Measurements from ENCODE around the gene SP3. TPM values are rescaled to one million over a fixed set of nuclear protein-coding genes. Genes with fewer than 3 reads are reported as not detected.
A peak's percentile ranks its signal among the peaks of the same experiment; 100 is the strongest.

SP3 gene
- total and polyA plus RNA-seq, 9 of the 15 experiments (the other 6 are each of a cell fraction or from before 2014, with no cell fraction given): 12.0 to 106 (median 74.9) TPM

GRCh38 chr2:173891315-173892037, 73.7 kb downstream of the SP3 start (continued):
- TF ChIP-seq TFAM (CRISPR knock-in tag; conservative IDR thresholded peaks at IDR 0.05) (no peak), ZNF707 (CRISPR knock-in tag; conservative IDR thresholded peaks at IDR 0.05) (no peak), POU5F1 (IDR thresholded peaks at IDR 0.05; ENCODE audit: borderline replicate concordance, low read depth, low read length, partially characterized antibody) (no peak), NR2F6 (CRISPR knock-in tag; IDR thresholded peaks at IDR 0.05) (no peak), KAT2B (IDR thresholded peaks at IDR 0.05; ENCODE audit: low read depth, low read length) (no peak), TRIM24 (IDR thresholded peaks at IDR 0.05) (peak; percentile 96 to 97), POLR3G (IDR thresholded peaks at IDR 0.05; ENCODE audit: extremely low read depth, insufficient read length, insufficient replicate concordance) (no peak), ZNF134 (CRISPR knock-in tag; conservative IDR thresholded peaks at IDR 0.05) (no peak), CBFA2T2 (conservative IDR thresholded peaks at IDR 0.05) (peak; percentile 93), LARP7 (IDR thresholded peaks at IDR 0.05) (no peak), BRF1 (IDR thresholded peaks at IDR 0.05; ENCODE audit: borderline replicate concordance, extremely low read depth, insufficient read length) (no peak), HSF4 (CRISPR knock-in tag; IDR thresholded peaks at IDR 0.05; ENCODE audit: borderline replicate concordance) (no peak), PTRF (tag; IDR thresholded peaks at IDR 0.05) (no peak), ZBTB11 (CRISPR knock-in tag; IDR thresholded peaks at IDR 0.05) (peak in 1 of 3 experiments; percentile 69; a peak in 1 of 6 replicates), U2AF1 (optimal IDR thresholded peaks at IDR 0.05; ENCODE audit: low read depth, low read length) (no peak)
- TF ChIP-seq, protein P1, sequence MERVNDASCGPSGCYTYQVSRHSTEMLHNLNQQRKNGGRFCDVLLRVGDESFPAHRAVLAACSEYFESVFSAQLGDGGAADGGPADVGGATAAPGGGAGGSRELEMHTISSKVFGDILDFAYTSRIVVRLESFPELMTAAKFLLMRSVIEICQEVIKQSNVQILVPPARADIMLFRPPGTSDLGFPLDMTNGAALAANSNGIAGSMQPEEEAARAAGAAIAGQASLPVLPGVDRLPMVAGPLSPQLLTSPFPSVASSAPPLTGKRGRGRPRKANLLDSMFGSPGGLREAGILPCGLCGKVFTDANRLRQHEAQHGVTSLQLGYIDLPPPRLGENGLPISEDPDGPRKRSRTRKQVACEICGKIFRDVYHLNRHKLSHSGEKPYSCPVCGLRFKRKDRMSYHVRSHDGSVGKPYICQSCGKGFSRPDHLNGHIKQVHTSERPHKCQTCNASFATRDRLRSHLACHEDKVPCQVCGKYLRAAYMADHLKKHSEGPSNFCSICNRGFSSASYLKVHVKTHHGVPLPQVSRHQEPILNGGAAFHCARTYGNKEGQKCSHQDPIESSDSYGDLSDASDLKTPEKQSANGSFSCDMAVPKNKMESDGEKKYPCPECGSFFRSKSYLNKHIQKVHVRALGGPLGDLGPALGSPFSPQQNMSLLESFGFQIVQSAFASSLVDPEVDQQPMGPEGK (CRISPR knock-in tag; IDR thresholded peaks at IDR 0.05; ENCODE audit: borderline replicate concordance): no peak
- TF ChIP-seq, protein P2, sequence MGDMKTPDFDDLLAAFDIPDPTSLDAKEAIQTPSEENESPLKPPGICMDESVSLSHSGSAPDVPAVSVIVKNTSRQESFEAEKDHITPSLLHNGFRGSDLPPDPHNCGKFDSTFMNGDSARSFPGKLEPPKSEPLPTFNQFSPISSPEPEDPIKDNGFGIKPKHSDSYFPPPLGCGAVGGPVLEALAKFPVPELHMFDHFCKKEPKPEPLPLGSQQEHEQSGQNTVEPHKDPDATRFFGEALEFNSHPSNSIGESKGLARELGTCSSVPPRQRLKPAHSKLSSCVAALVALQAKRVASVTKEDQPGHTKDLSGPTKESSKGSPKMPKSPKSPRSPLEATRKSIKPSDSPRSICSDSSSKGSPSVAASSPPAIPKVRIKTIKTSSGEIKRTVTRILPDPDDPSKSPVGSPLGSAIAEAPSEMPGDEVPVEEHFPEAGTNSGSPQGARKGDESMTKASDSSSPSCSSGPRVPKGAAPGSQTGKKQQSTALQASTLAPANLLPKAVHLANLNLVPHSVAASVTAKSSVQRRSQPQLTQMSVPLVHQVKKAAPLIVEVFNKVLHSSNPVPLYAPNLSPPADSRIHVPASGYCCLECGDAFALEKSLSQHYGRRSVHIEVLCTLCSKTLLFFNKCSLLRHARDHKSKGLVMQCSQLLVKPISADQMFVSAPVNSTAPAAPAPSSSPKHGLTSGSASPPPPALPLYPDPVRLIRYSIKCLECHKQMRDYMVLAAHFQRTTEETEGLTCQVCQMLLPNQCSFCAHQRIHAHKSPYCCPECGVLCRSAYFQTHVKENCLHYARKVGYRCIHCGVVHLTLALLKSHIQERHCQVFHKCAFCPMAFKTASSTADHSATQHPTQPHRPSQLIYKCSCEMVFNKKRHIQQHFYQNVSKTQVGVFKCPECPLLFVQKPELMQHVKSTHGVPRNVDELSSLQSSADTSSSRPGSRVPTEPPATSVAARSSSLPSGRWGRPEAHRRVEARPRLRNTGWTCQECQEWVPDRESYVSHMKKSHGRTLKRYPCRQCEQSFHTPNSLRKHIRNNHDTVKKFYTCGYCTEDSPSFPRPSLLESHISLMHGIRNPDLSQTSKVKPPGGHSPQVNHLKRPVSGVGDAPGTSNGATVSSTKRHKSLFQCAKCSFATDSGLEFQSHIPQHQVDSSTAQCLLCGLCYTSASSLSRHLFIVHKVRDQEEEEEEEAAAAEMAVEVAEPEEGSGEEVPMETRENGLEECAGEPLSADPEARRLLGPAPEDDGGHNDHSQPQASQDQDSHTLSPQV (IDR thresholded peaks at IDR 0.05): no peak

Data from K562 (cell line).